ENCODE data around the gene PNPLA8. TPM values are rescaled to one million over a fixed set of nuclear protein-coding genes. Genes with fewer than 3 reads are reported as not detected.
A peak's percentile ranks its signal among the peaks of the same experiment; 100 is the strongest.

Gene PNPLA8
- total RNA-seq, 3 donors from 2014 or later (not counting 1 experiment from before 2014, with no cell fraction given): 68.6 to 80.2 (median 68.9) TPM

- Mint-ChIP-seq H3K27me3 (ENCODE audit: low read depth in 2 of 2) (no peaks in the 10 kb centered on the region), H3K27ac (no peak overlapping the region), H3K36me3 (peaks cover 7% of the 10 kb centered on the region), H3K4me1 (peaks cover 6 to 8% of the 10 kb centered on the region in 2 donors), H3K9me3 (no peaks in the 10 kb centered on the region), H3K4me3 (no peak overlapping the region)
- ATAC-seq: no peak
- 100% methylated on average over 1 of the region's 1 CpG for WGBS (ENCODE audit: insufficient coverage)
- H3K27ac ChIP-seq (ENCODE audit: low read length): no peak overlapping the region
- no peak for TF ChIP-seq CTCF (IDR thresholded peaks at IDR 0.05)
- H3K4me3 ChIP-seq (ENCODE audit: low read length): no peak overlapping the region
- H3K36me3 ChIP-seq (ENCODE audit: control insufficient read depth, insufficient read depth, low read length): peaks cover 33% of the 10 kb centered on the region
- no peaks in the 10 kb centered on the region for H3K9me3 ChIP-seq (ENCODE audit: control insufficient read depth, insufficient read depth, low read length)
- no peaks in the 10 kb centered on the region for H3K4me1 ChIP-seq (ENCODE audit: control insufficient read depth, insufficient read depth, low read length)
- intact Hi-C loops (cut with micrococcal nuclease): no loop called here
- no peak for DNase-seq
- H3K27me3 ChIP-seq (ENCODE audit: control insufficient read depth, insufficient read depth, low read length): no peaks in the 10 kb centered on the region
Observed at GRCh38 chr7:108499566-108499965, 26.4 kb downstream of the PNPLA8 start.

- H3K36me3 Mint-ChIP-seq: peaks cover 7% of the 10 kb centered on the region
- Histone ChIP-seq H3K27ac (ENCODE audit: low read length) (no peak overlapping the region), H3K36me3 (ENCODE audit: control insufficient read depth, insufficient read depth, low read length) (peaks cover 37% of the 10 kb centered on the region), H3K9me3 (ENCODE audit: control insufficient read depth, insufficient read depth, low read length) (no peaks in the 10 kb centered on the region), H3K4me1 (ENCODE audit: control insufficient read depth, insufficient read depth, low read length) (no peaks in the 10 kb centered on the region), H3K27me3 (ENCODE audit: control insufficient read depth, insufficient read depth, low read length) (no peaks in the 10 kb centered on the region), H3K4me3 (ENCODE audit: low read length) (no peak overlapping the region)
- no peak overlapping the region for H3K4me3 Mint-ChIP-seq
- no peaks in the 10 kb centered on the region for H3K27me3 Mint-ChIP-seq (ENCODE audit: low read depth in 2 of 2)
- intact Hi-C loops (cut with micrococcal nuclease): no loop called here
- DNase-seq: no peak
- 79% methylated on average over 3 of the region's 6 CpGs for WGBS (ENCODE audit: insufficient coverage)
- no peak overlapping the region for H3K27ac Mint-ChIP-seq
- ATAC-seq: no peak
- no peak for TF ChIP-seq CTCF (IDR thresholded peaks at IDR 0.05)
- H3K4me1 Mint-ChIP-seq: peaks cover 2% of the 10 kb centered on the region in 2 donors
- no peaks in the 10 kb centered on the region for H3K9me3 Mint-ChIP-seq
Observed at GRCh38 chr7:108498481-108498880, 27.5 kb downstream of the PNPLA8 start.

- Histone ChIP-seq H3K4me3 (ENCODE audit: low read length) (no peak overlapping the region), H3K27ac (ENCODE audit: low read length) (no peak overlapping the region), H3K27me3 (ENCODE audit: control insufficient read depth, insufficient read depth, low read length) (no peaks in the 10 kb centered on the region), H3K36me3 (ENCODE audit: control insufficient read depth, insufficient read depth, low read length) (peaks cover 34% of the 10 kb centered on the region), H3K9me3 (ENCODE audit: control insufficient read depth, insufficient read depth, low read length) (no peaks in the 10 kb centered on the region), H3K4me1 (ENCODE audit: control insufficient read depth, insufficient read depth, low read length) (no peaks in the 10 kb centered on the region)
- H3K9me3 Mint-ChIP-seq: no peaks in the 10 kb centered on the region
- H3K4me3 Mint-ChIP-seq: no peak overlapping the region
- H3K36me3 Mint-ChIP-seq: peaks cover 7% of the 10 kb centered on the region
- peaks cover 7% of the 10 kb centered on the region in 2 donors for H3K4me1 Mint-ChIP-seq
- WGBS (ENCODE audit: insufficient coverage): no CpG with 5 or more reads among the region's 3 CpGs
- no peak overlapping the region for H3K27ac Mint-ChIP-seq
- no peaks in the 10 kb centered on the region for H3K27me3 Mint-ChIP-seq (ENCODE audit: low read depth in 2 of 2)
- TF ChIP-seq CTCF (IDR thresholded peaks at IDR 0.05): peak; percentile 98
- ATAC-seq (peak; percentile 71 to 78 (median 75)), DNase-seq (peak in 1 of 2 donors; percentile 75)
- intact Hi-C loops (cut with micrococcal nuclease): loop anchor here (1.0 kb wide), 1 partner anchor 316 kb away; no protein-coding TSS in a partner anchor
Observed at GRCh38 chr7:108497082-108497725, 28.7 kb downstream of the PNPLA8 start.

GRCh38 chr7:108492742-108493141 is 33.2 kb downstream of the PNPLA8 start:
- ATAC-seq (peak; percentile 57 to 74 (median 73)), DNase-seq (no peak)
- peaks cover 7% of the 10 kb centered on the region for H3K36me3 Mint-ChIP-seq
- 77% methylated on average over 4 of the region's 4 CpGs for WGBS (ENCODE audit: insufficient coverage)
- Histone ChIP-seq H3K4me1 (ENCODE audit: control insufficient read depth, insufficient read depth, low read length) (no peaks in the 10 kb centered on the region), H3K27ac (ENCODE audit: low read length) (no peak overlapping the region), H3K27me3 (ENCODE audit: control insufficient read depth, insufficient read depth, low read length) (no peaks in the 10 kb centered on the region), H3K9me3 (ENCODE audit: control insufficient read depth, insufficient read depth, low read length) (no peaks in the 10 kb centered on the region), H3K4me3 (ENCODE audit: low read length) (no peak overlapping the region), H3K36me3 (ENCODE audit: control insufficient read depth, insufficient read depth, low read length) (peaks cover 30% of the 10 kb centered on the region)
- no peak for TF ChIP-seq CTCF (IDR thresholded peaks at IDR 0.05)
- peaks cover 7 to 12% of the 10 kb centered on the region in 2 donors for H3K4me1 Mint-ChIP-seq
- H3K27ac Mint-ChIP-seq: peak overlapping the region; percentile 49 to 76
- H3K27me3 Mint-ChIP-seq (ENCODE audit: low read depth in 2 of 2): no peaks in the 10 kb centered on the region
- no peaks in the 10 kb centered on the region for H3K9me3 Mint-ChIP-seq
- intact Hi-C loops (cut with micrococcal nuclease): no loop called here
- no peak overlapping the region for H3K4me3 Mint-ChIP-seq
